GM12892 (cell line): ENCODE data around the gene RAB8A.

Experiments
- POLR2A ChIP-seq: IDR thresholded peaks from 2 replicates; pipeline ENCODE4 v1.6.1; 2011; ENCODE audit warnings: low read depth, low read length, control low read depth
- POLR2AphosphoS5 ChIP-seq: IDR thresholded peaks from 2 replicates; pipeline ENCODE4 v1.6.1; 2011; ENCODE audit warnings: low read depth, low read length, control low read depth
- TAF1 ChIP-seq: IDR thresholded peaks from 2 replicates; pipeline ENCODE4 v1.6.1; 2011; ENCODE audit warnings: low read depth, mild to moderate bottlenecking, control low read depth, low read length, borderline replicate concordance

DNA sequence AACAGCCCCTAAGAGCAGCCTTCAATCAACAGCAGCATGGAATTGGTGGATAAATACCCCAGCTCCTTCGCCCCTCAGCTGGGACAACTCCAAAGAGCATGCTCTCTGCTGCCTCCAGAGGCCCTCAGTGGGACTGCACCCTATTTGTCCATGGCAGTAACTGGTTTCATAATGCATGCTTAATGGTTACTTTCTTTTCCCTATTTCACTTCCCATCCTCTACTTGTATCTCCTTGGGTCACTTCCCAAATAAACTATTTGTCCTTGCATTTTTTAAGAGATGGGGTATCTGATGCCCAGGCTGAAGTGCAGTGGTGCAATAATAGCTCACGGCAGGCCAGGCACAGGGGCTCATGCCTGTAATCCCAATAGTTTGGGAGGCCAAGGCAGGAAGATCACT lies 48.9 kb upstream of the RAB8A start:
- TF ChIP-seq POLR2A (no peak), POLR2AphosphoS5 (no peak), TAF1 (no peak)
